Epithelial cell of proximal tubule (primary cell): ENCODE data around the gene PPP1R13B. TPM values are rescaled to one million over a fixed set of nuclear protein-coding genes. Genes with fewer than 3 reads are reported as not detected.

Experiments
- DNase-seq: peaks from one replicate; pipeline ENCODE4 v3.0.0-alpha.2; 2011; ENCODE audit warnings: low read depth
- H3K4me3 ChIP-seq: 2 replicates; pipeline ENCODE4 v1.5.1; 2011; ENCODE audit warnings: low read depth, mild to moderate bottlenecking, low read length
- total RNA-seq: library from RNA; depleted of rRNA; stranded (reverse); fragments of >200 nt; gene quantifications from 2 replicates; pipeline ENCODE4 v1.2.3, GENCODE V29; 2015
- TF ChIP-seq, protein P1 (sequence below): conservative IDR thresholded peaks from 2 replicates; pipeline ENCODE4 v1.5.1; 2012; ENCODE audit warnings: low read depth, mild to moderate bottlenecking, low read length

Gene PPP1R13B
- total RNA-seq, 1 donor from 2014 or later = 11.1 TPM

DNA sequence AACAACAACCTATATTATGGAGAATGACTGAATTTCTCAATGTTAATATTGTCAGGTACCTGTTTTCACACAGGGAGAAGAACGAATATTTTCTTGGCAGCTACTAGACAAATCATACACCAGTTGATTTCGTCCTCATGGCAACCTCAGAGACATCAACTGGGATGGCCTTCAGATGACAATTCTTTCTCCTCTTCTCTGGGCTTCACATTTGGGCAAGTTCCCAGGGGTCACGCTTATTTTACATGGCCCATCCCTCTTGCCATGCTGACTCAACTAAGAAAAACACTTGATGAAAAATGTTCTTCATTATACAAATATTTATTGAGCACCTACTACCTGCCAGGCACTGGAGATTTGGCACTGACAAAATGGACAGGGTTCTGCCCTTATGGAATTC, 29.0 kb downstream of the PPP1R13B start:
- TF ChIP-seq, protein P1, sequence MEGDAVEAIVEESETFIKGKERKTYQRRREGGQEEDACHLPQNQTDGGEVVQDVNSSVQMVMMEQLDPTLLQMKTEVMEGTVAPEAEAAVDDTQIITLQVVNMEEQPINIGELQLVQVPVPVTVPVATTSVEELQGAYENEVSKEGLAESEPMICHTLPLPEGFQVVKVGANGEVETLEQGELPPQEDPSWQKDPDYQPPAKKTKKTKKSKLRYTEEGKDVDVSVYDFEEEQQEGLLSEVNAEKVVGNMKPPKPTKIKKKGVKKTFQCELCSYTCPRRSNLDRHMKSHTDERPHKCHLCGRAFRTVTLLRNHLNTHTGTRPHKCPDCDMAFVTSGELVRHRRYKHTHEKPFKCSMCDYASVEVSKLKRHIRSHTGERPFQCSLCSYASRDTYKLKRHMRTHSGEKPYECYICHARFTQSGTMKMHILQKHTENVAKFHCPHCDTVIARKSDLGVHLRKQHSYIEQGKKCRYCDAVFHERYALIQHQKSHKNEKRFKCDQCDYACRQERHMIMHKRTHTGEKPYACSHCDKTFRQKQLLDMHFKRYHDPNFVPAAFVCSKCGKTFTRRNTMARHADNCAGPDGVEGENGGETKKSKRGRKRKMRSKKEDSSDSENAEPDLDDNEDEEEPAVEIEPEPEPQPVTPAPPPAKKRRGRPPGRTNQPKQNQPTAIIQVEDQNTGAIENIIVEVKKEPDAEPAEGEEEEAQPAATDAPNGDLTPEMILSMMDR = no peak
- H3K4me3 ChIP-seq = no peak overlapping the region
- DNase-seq = no peak

DNA sequence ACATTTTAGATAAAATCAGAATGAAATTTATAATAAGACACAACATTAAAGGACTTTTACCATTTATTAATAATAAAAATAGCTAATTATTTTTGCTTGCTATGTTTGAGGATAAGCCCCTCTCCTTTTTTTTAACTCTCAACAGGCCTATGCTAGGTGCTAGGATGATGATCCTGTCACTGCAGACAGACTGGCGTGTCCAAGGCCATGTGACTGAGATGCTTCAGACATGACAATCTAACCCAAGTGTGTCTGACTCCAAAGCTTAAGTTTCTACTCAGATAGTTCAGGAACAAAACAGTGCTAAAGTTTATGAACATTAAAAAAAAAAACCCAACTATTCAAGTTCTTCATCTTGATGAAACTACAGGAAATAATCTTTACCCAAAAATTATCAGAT, 29.8 kb downstream of the PPP1R13B start:
- TF ChIP-seq, protein P1 = no peak
- no peak for DNase-seq
- no peak overlapping the region for H3K4me3 ChIP-seq

- TF ChIP-seq, protein P1 = no peak
- H3K4me3 ChIP-seq = no peak overlapping the region
- no peak for DNase-seq
Measured at GRCh38 chr14:103816991-103817390, 30.4 kb downstream of the PPP1R13B start.

DNA sequence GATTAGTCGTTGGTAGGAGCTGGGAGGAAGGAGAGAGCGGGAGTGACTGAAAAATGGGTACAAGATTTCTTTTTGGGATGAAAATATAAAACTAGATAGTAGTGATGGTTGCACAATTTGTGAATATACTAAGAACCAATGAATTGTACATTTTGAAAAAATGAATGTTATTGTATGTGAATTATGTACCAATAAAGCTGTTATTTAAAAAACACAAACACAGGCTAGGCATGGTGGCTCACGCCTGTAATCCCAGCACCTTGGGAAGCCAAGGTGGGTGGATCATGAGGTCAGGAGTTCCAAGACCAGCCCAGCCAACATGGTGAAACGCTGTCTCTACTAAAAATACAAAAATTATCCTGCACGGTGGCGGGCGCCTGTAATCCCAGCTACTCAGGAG, 32.1 kb downstream of the PPP1R13B start:
- TF ChIP-seq, protein P1 = no peak
- no peak overlapping the region for H3K4me3 ChIP-seq
- DNase-seq = no peak

DNA sequence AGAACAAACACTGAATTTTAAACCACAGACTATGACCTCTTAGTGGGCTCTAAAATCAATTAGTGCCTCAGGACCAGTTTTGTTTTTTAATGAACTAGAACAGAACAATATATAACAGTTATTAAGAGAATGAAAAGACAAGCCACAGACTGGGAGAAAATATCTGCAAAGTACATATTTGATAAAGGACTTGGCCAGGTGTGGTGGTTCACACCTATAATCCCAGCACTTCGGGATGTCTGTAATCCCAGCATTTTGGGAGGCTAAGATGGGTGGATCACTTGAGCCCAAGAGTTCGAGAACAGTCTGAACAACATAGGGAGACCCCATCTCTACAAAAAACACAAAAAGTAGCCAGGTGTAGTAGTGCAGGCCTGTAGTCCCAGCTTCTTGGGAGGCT, 36.2 kb downstream of the PPP1R13B start:
- TF ChIP-seq, protein P1 = no peak
- DNase-seq = no peak
- H3K4me3 ChIP-seq = no peak overlapping the region

GRCh38 chr14:103808403-103809001, 38.9 kb downstream of the PPP1R13B start:
- no peak for DNase-seq
- TF ChIP-seq, protein P1 = peak; percentile 95

GRCh38 chr14:103806805-103807204, 40.6 kb downstream of the PPP1R13B start:
- no peak overlapping the region for H3K4me3 ChIP-seq
- DNase-seq = no peak
- TF ChIP-seq, protein P1 = no peak

More at GRCh38 chr14:103808403-103809001, 38.9 kb downstream of the PPP1R13B start:
- H3K4me3 ChIP-seq = no peak overlapping the region
